Astrocyte of the spinal cord (primary cell): ENCODE results near the gene ZC3H18.

Source experiments
- DNase-seq: peaks from one replicate; pipeline ENCODE4 v3.0.0; 2011; ENCODE audit warnings: low read depth, low spot score
- H3K4me3 ChIP-seq: 2 replicates; pipeline ENCODE4 v1.5.1; 2011; ENCODE audit warnings: low read depth, mild to moderate bottlenecking, low read length, moderate library complexity
- CTCF ChIP-seq: IDR thresholded peaks from 2 replicates; pipeline ENCODE4 v1.5.1; 2012; ENCODE audit warnings: low read depth, mild to moderate bottlenecking, low read length, inconsistent platforms
- in situ Hi-C: cut with HindIII; loops from 2 replicates; pipeline ENCODE4 v1.10.0; 2017; ENCODE audit warnings: low sequenced_read_pairs

Gene ZC3H18

GRCh38 chr16:88643644-88643932 lies 73.4 kb downstream of the ZC3H18 start:
- no peak for TF ChIP-seq CTCF
- no peak for DNase-seq
- H3K4me3 ChIP-seq = no peak overlapping the region
- in situ Hi-C loops = no loop called here

DNA sequence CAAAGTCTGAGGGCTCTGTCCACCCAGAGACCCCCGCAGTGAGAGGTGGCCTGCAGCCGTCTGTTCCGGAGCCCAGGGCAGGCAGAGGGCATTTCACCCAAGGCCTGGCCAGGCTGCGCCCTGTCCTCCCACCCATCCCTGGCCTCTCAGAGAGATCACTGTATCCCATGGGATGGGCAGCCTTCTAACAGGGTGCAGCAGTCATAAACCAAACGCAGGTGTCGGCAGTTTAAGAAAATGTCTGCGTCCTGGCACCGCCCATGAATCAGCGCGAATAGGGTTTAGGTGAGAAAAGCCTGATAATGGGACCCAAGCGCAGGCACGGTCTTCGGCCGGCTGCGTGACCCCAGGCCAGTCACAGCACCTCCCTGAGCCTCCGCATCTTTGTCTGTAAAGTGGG lies 75.3 kb downstream of the ZC3H18 start:
- no peak overlapping the region for H3K4me3 ChIP-seq
- no peak for DNase-seq
- no peak for TF ChIP-seq CTCF
- in situ Hi-C loops = no loop called here

DNA sequence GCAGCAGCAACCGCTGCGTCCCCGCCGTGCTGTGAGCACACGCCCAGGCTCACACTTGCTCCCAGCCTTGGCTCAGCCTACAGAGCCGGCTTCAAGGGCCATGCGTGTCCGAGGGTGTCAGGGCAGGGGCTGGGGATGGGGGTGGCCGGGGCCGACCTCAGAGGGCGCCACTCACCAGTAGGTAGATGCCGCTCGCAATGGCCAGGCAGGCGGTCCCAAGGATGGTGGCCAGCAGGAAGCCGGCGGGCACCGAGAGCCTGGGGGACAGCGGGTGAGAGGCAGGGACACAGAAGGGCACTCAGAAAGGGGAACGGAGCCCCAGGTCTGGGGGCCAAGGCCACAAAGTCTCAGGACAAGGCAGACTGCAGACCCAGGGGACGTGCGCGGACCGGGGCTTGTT lies 75.7 kb downstream of the ZC3H18 start:
- no peak for DNase-seq
- in situ Hi-C loops = no loop called here
- no peak for TF ChIP-seq CTCF

DNA sequence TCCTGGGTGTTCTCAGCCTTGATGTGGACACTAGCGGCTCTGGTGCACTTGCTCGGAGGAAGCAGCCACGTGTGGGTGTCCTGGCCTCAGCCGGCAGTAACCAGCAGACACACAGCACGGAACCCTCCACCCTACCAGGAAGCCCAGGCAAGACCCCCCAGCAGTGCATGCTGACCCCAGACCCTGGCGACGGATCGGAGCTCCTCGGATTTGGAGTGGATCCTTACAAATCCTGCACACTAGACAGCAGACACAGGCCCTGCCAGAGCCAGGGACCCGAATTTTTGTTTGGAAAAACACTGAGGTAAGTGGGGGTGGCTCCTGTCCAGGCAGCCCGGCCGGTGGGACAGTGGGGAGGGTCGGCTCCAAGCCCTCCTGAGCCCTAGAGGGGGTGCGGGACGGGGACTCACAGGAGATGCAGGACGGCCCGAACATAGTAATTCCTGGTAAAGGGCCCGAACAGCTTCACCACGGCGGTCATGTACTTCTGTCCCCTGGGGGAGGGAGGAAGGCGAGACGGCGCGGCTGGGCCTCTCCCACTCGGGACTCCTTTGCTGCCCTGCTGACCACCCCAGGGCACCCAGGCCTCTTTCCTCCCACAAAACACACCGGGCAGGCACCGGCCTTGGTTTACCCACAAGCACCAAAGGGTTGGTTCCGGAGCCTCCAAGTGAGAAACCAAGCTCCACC lies 76.3 kb downstream of the ZC3H18 start:
- DNase-seq = no peak
- no peak for TF ChIP-seq CTCF
- H3K4me3 ChIP-seq = no peak overlapping the region
- in situ Hi-C loops = no loop called here

More for the DNA sequence above, 75.7 kb downstream of the ZC3H18 start:
- no peak overlapping the region for H3K4me3 ChIP-seq

DNA sequence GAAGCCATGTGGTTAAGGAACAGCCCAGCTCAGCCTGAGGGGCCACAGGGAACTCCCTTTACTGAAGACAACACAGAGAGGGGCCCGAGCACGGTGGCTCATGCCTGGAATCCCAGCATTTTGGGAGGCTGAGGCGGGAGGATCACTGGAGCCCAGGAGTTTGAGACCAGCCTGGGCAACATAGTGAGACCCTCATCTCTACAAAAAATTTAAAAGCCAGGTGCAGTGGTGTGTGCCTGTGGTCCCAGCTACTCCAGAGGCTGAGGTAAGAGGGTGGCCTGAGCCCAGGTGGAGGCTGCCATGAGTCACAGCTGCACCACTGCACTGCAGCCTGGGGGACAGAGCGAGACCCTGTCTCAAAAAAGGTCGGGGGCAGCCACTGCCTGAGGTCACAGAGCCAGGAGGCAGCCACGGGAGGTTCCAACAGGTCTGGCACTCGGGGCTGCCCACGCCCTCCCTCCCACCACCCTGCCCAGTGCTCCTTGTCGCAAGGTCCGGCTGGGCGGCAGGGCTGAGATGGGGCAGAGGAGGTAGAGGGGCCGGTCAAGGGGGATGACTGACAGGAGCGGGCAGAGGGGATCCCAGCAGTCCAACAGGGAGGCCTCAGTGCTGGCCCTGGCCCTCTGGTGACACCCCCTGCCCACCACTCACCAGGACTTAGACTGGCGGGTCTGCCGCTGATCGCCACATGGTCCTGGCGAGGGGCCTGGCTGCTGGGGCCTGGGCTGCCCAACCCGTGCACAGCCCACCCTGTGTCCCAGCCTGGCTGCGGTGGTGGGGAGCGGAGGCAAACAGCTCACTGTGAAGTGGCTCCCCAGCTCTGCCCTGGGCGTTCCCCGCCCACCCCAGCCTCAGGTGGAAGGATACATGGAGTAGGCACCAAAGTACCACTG lies 77.2 kb downstream of the ZC3H18 start:
- H3K4me3 ChIP-seq = no peak overlapping the region
- DNase-seq = no peak
- TF ChIP-seq CTCF = no peak
- in situ Hi-C loops = no loop called here

- in situ Hi-C loops = no loop called here
Observed at GRCh38 chr16:88649195-88649923, 79.2 kb downstream of the ZC3H18 start.

More at GRCh38 chr16:88649195-88649923, 79.2 kb downstream of the ZC3H18 start:
- no peak for TF ChIP-seq CTCF
- DNase-seq = no peak
- no peak overlapping the region for H3K4me3 ChIP-seq
